ENCODE data around the gene TEX13B. TPM values are rescaled to one million over a fixed set of nuclear protein-coding genes. Genes with fewer than 3 reads are reported as not detected.

Gene TEX13B
- total RNA-seq, 1 experiment from 2014 or later, result not detected

DNA sequence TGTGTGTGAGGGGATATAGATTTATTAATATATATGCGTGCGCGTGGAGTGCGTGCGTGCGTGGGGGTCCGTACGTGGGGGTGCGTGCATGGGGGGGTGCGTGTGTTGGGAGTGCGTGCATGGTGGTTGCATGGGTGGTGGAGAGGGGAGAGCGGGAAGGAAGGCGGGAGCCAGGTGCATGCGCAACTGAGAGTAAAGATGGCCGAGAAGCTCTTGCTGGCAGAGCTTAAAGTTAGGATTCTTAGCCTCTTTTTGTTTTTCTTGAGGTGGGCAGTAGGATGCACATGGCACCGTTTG, 45.8 kb downstream of the TEX13B start:
- DNase-seq (ENCODE audit: low read depth), result no peak

DNA sequence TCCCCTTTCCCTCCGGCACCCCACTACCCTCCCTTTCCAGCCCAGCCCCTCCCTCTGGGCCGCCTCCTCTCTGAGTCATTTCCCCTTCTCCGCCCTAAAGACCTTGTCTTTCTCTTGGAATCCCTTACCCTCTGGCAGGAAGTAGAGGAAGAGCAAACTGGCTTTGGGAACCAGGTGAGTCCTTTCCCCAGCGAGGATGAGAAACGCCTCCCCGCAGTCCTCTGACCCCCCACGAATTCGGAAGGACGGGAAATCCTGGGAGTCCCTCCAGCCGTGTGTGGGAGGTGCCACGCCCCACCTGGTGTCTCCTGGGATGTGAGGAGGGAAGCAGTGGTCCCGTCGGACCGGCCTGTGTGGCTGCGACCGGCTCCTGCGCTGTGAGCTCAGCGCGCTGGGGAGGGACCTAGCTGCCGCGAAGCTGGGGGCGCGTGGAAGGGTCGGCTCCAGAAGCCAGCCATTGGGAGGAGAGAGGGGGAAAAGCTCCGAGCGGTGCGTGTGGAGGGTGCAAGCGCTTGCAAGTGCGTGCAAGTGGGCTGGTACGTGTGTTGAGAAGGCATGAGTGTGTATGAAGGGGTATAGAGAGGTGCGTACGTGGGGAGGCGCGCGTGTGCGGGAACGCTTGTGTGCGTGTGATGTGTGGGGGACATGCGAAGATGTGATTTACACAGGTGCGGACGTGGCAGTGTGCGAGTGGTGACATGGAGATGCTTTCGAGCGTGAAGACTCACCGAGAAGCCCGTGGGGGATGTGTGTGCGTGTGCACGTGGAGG, 46.3 kb downstream of the TEX13B start:
- DNase-seq (ENCODE audit: low read depth), result no peak

DNA sequence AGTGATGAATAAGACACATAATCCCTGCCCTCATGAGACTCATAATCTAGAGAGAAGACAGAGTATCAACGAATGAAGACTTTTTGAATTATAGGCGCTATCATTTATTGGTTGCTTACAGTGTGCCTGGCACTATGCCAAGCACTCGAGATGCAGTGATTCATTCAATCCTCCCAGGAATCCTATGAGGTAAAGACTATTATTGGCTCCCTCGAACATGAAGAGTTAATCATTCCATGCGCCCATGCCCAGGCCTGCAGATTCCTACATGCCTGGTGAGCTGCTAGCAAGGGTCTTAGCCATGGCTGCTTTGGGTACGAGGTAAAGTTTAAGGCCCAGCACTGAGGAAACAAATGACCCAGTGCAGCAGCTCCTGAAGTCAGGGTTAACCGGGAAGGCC, 47.0 kb downstream of the TEX13B start:
- DNase-seq (ENCODE audit: low read depth), result peak; percentile 31

DNA sequence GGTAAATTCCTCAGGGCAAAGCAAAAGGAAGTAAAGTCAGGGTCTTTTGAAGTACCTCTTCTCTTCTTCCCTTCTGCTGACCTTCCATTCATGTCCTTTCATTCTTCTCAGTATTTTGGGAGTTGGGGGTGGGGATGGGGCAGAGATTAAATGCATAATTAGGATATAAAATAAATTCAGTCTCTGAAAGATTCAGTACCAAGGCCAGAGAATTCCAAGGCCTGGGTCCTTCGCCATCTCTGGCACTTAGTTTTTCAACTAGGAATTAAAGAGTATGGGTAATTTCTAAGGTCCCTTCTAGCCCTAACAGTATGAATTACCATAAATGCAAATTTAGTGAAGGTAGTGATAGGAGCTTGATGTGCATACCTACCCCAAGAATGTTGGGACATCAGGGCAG, 47.9 kb downstream of the TEX13B start:
- DNase-seq (ENCODE audit: low read depth), result no peak

Other genes starting within 250 kb of the TEX13B start
- gene TSC22D3, start 206.6 kb downstream of the TEX13B start, total RNA-seq (2014; rRNA removed), result 189 and 245 TPM in 2 replicates
- 0.17 TPM in 1 of 2 replicates, not detected in the other for gene NCBP2L, start 204.6 kb downstream of the TEX13B start, total RNA-seq (2014; rRNA removed)
- 5.6 and 8.8 TPM in 2 replicates for gene MID2, start 156.5 kb downstream of the TEX13B start, total RNA-seq (2014; rRNA removed)
- not detected in 2 replicates for gene VSIG1, start 62.7 kb upstream of the TEX13B start, total RNA-seq (2014; rRNA removed)
- 73.9 and 92.3 TPM in 2 replicates for gene PSMD10, start 109.2 kb upstream of the TEX13B start, total RNA-seq (2014; rRNA removed)
- 12.5 and 13.3 TPM in 2 replicates for gene ATG4A, start 109.4 kb upstream of the TEX13B start, total RNA-seq (2014; rRNA removed)

All from LHCN-M2 (cell line).